C1 segment of cervical spinal cord (tissue), 14 donors: ENCODE results near the gene LRRC25.
"Not testable (repeated sequence)": the region's sequence is repeated elsewhere in the genome, so short reads cannot be mapped to it uniquely, and the experiment has no call there.

ENCODE experiments used
- DNase-seq, 14 donors: peaks; one replicate each; lab custom pipeline; 2025; lab: John Stamatoyannopoulos, UW

Gene LRRC25

DNA sequence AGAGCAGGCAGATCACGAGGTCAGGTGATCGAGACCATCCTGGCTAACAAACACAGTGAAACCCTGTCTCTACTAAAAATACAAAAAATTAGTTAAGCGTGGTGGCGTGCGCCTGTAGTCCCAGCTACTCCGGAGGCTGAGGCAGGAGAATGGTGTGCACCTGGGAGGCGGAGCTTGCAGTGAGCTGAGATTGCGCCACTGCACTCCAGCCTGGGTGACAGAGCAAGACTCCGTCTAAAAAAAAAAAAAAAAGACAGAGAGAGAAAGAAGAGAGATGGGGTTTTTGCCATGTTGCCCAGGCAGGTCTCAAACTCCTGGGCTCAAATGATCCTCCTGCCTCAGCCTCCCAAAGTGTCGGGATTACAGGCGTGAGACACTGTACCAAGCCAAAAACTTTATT, 8.3 kb upstream of the LRRC25 start:
- not testable (repeated sequence) for DNase-seq

DNA sequence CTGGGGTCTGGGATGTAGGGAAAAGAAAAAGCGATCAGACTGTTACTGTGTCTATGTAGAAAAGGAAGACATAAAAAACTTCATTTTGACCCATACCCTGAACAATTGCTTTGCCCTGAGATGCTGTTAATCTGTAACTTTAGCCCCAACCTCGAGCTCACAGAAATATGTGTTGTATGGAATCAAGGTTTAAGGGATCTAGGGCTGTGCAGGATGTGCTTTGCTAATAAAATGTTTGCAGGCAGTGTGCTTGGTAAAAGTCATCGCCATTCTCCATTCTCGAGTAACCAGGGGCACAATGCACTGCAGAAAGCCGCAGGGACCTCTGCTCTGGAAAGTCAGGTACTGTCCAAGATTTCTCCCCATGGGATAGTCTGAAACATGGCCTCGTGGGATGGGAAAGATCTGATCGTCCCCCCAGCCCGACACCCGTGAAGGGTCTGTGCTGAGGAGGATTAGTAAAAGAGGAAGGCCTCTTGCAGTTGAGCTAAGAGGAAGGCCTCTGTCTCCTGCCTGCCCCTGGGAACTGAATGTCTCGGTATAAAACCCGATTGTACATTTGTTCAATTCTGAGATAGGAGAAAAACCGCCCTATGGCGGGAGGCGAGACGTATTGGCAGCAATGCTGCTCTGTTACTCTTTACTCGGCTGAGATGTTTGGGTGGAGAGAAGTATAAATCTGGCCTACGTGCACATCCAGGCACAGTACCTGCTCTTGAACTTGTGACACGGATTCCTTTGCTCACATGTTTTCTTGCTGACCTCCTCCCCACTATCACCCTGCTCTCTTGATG, 5.2 kb upstream of the LRRC25 start:
- not testable (repeated sequence) for DNase-seq

DNA sequence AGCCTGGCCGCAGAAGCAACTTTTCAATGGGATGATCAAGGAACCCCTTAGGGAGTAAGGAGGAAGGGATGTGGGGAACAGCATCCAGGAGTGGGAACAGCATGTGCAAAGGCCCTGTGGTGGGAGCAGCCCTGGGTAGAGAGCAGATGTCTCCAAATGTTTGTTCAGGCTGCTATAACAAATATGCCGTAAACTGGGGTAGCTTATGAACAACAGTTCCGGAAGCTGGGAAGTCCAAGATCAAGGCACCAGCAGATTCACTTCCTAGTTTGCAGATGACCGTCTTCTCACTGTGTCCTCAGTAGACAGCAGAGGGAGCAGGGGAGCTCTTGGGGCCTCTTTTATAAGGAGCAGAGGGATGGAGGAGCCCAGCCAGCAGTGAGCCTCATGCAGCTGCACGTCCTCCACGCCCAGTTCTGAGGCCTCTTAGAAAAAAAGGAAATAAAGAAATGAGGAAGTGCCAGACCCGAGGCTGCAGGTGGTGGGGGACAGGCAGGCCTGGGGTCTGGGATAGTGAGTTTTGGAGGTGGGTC, 4.2 kb upstream of the LRRC25 start:
- peak in 5 of 14 donors; percentile 13 to 54 (median 37) for DNase-seq

DNA sequence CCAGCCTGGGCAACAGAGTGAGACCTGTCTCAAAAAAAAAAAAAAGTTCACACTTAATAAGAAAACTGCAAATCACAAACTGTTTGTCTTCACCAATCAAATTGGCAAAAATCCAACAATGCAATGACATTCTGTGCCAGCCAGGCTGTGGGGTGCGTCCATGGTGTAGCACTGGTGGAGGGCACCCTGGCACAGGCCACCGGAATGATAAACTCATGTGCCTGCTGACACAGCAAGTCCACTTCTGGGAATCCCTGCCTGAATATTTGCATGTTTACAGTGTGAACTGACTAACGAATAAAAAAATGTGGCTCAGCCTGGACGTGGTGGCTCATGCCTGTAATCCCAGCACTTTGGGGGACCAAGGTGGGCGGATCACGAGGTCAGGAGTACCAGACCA, 1.6 kb upstream of the LRRC25 start:
- DNase-seq = no peak

DNA sequence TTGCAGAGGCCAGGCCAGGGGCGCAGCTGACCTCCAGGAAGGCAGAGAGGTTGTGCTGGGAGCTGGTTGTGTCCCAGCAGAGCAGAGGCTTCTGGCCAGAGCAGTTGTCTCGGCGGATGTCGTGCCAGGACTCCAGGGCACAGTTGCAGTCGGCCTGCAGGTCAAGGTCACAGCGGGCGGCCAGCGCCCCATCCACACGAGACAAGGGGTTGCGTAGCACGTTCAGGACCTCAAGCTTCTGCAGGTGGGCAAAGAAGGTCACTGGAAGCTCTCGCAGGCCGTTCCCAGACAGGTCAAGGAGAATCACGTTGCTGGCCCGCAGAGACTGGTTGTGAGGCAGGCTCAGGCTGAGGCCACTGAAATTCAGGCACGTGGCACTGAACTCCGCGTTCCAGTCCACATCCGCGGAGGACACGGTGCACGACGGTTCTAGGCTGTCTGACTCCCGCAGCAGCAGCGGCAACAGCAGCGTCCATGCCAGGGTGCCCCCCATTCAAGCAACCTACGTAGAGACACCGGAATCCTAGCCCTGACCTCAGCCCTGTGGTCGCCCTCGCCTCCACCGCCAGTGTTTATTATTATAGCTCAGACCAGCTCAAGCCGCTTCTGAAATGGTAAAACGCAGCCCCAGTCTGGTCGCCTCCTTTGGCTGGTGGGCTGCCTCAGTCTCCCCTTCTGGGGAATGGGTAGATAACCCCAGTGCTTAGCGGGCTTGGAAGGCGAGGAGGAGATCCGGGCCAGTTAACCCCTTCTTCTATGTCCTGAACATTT, 766 bp downstream of the LRRC25 start:
- no peak for DNase-seq

DNA sequence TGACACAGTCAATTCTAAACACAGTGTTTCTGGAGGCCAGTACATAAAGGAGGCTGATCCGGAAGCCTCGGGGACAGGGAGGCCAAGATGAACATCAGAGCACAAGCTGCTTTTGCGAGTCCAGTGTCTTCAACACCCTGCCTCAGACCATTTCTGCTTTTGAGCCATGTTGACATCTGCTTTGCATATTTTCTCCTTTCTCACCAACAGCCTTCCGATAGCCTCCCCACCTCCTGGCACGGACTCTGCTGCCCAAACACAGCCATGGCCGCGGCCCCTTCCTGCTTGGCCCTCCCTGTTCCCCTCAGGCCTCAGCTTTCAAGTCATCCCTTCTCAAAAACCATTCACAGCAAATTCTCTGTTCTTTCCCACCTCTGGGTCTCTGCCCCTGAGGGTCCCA, 3.6 kb downstream of the LRRC25 start:
- DNase-seq = peak in 2 of 14 donors; percentile 4 to 20

DNA sequence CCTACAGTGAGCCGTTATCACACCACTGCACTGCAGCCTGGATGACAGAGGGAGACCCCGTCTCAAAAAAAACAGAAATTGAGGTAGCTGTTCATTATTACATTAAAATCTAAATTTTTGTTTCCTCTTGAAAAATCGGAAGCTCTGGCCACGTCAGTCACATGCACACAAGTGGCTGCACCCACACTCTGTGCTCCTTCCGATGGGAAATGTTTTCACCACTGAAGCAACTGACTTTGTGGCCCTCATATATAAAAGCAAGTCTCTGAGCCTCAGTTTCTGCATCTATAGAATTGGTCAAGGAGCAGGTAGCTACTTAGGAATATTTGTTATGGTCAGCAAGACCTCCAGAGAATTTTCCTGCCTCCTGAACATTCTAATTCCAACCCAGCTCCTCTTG, 4.5 kb downstream of the LRRC25 start:
- no peak for DNase-seq

DNA sequence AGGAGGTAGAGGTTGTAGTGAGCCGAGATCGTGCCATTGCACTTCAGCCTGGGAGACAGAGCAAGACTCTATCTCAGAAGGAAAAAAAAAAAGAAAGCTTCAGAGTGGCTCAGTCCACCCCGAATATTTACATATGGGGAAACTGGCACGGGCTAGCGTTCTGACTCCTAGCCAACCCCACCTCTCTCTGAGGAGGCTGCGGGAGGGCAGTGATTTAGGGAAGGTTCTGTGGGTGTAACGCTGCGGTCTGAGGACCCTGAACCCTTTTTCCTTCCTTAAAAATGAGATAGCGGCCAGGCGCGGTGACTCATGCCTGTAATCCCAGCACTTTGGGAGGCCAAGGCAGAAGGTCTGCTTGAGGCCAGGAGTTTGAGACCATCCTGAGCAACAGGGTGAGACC, 5.0 kb downstream of the LRRC25 start:
- DNase-seq = peak in 2 of 14 donors; percentile 12 to 23

DNA sequence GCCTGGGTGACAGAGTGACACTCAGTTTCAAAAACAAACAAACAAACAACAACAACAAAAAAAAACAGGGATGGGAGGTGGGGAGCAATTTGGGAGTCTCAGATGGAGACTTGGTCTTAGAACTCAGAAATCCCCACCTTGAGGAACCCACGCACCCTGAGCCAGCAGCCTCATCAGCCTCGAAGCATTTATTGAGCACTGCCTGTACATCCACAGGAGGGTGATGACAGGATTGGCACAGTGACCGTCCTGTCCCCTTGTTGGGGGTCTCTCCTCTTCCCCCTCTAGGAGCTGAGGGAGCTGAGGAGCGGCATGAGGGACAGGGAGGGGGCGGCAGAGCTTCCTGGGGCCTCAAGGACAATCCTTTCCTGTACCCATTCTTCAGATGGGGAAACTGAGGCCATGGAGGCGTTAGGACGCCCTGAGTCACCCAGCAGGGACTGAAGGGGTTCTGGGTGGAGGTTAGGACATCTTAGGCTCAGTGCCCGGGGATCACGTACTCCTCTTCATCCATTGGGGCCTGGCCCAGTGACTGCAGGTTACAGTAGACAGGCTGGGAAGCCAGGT, 5.8 kb downstream of the LRRC25 start:
- DNase-seq = no peak

DNA sequence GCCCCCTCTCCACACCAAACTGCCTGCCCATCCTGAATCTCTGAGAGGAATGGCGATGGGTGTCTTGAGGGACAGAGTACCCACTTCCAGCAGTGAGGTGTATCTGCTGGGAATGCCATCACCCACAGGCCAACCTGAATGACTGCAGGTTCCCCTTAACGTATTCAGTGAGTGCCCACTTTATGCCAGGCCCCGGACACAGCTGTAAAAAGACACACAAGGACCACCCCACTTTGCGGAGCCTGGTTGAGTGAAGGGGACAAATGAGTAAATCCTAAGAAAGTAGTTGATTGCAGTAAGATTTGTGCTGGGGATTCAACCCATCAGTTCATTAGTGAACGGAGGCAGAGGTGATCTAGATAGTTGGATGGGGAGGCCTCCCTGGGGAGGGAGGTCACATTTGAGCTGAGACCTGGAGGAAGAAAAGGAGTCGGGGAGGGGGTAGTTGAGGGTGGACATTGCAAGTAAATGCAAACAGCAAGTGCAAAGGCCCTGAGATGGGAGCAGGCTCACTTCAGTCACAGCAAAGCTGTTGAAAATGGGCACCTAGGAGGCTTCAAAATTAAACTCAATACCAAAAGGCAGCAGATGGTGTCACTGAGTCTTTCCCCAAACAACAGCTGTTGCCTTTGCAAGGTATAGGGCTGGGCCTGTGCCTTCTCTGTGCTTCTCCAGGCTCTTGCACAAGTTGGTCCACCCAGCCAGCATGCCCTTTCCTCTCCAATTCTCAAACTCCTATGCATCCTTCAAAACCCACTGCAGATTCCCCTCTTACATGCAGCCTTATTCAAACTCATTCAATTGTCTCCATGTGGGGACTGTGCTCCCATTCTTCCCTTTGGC, 7.1 kb downstream of the LRRC25 start:
- no peak for DNase-seq

DNA sequence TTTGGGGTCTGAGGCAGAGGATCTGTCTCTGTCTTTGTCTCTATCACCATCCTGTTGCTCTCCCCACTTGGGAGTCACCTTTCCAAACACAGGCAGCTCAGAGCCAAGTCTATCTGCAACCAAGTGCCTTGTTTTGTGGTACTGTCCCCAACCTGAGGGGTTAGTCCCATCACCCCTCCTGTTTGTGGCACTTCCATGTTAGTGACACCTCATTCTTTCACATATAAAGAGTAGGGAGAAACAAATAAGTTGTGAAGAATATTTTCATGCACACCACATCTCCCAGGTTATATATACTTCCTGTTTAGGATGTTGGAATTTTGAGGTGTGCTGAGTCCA, 7.7 kb downstream of the LRRC25 start:
- DNase-seq = no peak

DNA sequence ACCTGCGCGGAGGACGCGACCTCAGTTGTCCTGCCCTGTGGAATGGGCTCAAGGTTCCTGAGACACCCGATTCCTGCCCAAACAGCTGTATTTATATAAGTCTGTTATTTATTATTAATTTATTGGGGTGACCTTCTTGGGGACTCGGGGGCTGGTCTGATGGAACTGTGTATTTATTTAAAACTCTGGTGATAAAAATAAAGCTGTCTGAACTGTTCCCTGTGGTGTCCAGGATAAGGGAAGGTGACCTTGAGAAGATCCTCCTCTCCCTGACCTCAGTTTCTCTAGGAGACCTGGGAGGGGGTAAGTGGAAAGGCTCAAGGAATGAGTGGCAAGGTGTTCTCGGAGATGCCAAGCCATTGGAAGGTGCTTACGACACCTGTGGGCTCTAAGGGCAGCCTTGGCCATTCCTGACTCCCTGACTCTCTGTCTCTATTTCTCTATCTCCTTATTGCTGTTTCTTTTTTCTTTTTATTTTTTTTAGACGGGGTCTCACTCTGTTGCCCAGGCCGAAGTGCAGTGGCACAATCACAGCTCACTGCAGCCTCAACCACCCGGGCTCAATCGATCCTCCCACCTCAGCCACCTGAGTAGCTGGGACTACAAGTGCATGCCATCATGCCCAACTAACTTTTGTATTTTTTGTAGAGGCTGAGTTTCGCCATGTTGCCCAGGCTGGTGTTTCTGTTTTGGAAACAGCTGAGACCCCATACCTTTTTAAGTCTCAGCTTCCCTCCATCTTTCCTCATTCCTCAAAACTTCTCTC, 8.3 kb downstream of the LRRC25 start:
- DNase-seq = no peak

DNA sequence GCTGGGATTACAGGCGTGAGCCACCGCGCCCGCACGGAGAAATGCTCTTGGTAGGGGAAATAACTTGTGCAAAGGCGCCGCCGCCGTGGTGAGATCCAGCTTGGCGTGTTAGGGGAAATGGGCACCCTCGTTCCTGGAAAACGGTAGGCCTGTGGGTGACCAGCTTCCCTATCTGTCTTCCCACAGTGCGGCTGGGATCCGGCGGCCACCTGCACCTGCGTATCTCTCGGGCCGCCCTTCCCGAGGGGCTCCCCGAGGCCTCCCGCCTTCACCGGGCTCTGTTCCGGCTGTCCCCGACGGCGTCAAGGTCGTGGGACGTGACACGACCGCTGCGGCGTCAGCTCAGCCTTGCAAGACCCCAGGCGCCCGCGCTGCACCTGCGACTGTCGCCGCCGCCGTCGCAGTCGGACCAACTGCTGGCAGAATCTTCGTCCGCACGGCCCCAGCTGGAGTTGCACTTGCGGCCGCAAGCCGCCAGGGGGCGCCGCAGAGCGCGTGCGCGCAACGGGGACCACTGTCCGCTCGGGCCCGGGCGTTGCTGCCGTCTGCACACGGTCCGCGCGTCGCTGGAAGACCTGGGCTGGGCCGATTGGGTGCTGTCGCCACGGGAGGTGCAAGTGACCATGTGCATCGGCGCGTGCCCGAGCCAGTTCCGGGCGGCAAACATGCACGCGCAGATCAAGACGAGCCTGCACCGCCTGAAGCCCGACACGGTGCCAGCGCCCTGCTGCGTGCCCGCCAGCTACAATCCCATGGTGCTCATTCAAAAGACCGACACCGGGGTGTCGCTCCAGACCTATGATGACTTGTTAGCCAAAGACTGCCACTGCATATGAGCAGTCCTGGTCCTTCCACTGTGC, 9.1 kb downstream of the LRRC25 start:
- DNase-seq = peak in 12 of 14 donors; percentile 9 to 80 (median 44)

DNA sequence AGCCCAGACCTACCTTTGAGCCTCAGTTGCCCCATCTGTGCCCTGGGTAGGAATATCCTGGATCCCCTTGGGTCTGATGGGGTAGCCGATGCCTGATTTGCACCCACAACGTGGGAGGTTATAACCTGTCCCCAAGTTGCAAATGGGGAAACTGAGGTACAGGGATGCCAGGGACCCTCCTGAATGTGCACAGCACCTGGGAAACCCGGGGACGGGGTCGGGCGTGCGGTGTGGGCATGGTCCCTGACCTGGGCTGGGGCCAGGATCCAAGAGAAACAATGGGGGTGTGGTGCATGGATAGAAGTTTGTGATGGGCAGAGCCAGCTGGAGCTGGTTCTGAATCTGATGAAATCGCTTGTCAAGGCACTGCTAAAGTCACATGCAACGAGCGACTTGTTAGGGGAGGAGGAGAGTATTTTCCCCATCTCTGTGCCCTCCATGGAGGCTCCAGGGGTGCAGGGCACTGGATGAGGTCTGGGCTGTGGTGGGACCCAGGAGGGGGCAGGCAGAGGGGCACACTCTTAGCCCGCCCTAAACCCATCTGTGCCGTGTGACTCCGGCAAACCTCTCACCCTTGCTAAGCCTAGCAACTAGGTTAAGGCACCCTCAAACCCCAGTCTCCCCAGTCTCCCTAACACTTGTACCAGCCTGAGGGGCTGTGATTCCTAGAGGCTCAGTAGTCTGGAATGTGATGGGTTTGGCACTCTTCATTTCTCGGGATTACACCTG, 10.7 kb downstream of the LRRC25 start:
- DNase-seq = no peak

DNA sequence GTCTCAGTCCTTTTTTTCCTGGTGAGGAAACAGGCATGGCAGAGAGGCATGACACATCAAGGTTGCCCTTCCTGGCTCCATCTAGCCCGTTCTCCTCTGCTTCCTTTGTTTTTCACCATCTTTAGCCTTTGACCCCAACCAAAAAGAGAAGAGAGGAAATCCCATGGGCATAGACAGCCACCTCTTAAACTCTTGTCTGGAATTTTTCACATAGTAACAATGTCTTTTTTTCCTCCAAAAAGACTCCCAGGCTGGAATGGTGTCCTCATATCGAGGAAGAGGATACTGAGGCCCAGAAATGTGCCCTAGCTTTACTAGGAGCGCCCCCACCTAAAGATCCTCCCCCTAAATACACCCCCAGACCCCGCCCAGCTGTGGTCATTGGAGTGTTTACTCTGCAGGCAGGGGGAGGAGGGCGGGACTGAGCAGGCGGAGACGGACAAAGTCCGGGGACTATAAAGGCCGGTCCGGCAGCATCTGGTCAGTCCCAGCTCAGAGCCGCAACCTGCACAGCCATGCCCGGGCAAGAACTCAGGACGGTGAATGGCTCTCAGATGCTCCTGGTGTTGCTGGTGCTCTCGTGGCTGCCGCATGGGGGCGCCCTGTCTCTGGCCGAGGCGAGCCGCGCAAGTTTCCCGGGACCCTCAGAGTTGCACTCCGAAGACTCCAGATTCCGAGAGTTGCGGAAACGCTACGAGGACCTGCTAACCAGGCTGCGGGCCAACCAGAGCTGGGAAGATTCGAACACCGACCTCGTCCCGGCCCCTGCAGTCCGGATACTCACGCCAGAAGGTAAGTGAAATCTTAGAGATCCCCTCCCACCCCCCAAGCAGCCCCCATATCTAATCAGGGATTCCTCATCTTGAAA, 11.5 kb downstream of the LRRC25 start, which contains the start of gene GDF15:
GDF15 (plus strand) TSS at position 484 of the 868 bp plus-strand sequence; CDS start at position 516, 32 bp downstream.
- no peak for DNase-seq

DNA sequence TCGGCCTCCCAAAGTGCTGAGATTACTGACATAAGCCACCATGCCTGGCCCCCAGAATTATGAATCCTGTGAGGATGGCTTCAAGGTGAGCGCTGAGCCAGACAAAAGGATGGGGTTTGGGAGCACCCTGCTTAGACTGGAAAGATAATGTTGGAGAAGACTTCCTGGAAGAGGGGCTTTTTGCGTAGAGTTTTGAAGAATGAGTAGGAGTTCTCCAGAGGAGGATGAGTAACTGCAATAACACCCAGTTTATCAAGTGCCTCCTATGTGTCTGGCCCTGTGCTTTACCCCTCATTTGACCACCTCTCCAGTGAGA, 12.1 kb downstream of the LRRC25 start:
- no peak for DNase-seq

DNA sequence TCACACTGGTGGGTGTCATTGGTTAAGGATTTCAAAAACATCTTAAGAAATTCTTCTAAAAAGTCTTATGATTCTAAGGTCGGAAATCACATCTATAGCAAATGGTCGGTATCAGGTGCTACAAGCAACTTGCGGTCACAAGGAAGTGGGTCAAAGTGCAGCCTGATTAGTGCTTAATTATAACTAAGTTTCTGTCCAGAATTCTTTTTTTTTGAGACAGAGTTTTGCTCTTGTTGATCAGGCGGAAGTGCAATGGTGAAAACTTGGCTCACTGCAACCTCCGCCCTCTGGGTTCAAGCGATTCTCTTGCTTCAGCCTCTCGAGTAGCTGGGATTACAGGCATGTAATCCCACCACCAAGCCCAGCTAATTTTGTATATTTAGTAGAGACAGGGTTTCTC, 12.6 kb downstream of the LRRC25 start:
- no peak for DNase-seq

DNA sequence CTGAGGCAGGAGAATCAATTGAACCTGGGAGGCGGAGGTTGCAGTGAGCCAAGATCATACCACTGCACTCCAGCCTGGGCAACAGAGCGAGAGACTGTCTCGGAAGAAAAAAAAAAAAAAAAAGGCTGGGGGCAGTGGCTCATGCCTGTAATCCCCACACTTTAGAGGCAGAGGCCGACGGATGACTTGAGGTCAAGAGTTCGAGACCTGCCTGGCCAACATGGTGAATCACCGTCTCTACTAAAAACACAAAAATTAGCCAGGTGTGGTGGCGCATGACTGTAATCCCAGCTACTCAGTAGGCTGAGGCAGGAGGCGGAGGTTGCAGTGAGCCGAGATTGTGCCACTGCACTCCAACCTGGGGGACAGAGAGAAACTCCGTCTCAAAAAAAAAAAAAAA, 13.8 kb downstream of the LRRC25 start:
- DNase-seq = not testable (repeated sequence)
